ENCODE measurements around the gene COL12A1.

DNA sequence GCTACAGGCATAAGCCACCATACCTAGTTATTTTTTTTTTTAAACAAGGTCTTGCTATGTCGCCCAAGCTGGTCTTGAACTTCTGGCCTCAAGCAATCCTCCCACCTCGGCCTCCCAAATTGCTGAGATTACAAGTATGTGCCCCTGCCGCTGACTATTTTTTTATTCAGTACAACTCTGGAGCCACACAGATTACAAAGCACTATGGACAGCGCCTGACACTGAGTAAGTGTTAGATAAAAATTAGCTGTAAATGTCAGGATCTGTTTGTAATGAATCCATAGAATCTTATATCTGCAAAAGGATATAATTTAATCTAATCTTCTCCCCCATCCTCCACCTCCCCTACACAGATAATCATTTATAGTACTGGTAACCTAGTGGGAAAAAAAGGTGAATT lies 15.3 kb upstream of the COL12A1 start:
- TF ChIP-seq, protein P1, sequence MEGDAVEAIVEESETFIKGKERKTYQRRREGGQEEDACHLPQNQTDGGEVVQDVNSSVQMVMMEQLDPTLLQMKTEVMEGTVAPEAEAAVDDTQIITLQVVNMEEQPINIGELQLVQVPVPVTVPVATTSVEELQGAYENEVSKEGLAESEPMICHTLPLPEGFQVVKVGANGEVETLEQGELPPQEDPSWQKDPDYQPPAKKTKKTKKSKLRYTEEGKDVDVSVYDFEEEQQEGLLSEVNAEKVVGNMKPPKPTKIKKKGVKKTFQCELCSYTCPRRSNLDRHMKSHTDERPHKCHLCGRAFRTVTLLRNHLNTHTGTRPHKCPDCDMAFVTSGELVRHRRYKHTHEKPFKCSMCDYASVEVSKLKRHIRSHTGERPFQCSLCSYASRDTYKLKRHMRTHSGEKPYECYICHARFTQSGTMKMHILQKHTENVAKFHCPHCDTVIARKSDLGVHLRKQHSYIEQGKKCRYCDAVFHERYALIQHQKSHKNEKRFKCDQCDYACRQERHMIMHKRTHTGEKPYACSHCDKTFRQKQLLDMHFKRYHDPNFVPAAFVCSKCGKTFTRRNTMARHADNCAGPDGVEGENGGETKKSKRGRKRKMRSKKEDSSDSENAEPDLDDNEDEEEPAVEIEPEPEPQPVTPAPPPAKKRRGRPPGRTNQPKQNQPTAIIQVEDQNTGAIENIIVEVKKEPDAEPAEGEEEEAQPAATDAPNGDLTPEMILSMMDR (IDR thresholded peaks at IDR 0.05 in 2 of 3, conservative IDR thresholded peaks at IDR 0.05 in 1 of 3; ENCODE audit: control insufficient read depth in 2 of 3, extremely low read depth in 1 of 3, insufficient read depth in 1 of 3, low read depth in 3 of 3, low read length in 3 of 3), result no peak
- TF ChIP-seq CEBPB (IDR thresholded peaks at IDR 0.05; ENCODE audit: borderline replicate concordance in 1 of 2, low read depth in 2 of 2, low read length in 2 of 2), result no peak
- no peak for TF ChIP-seq EZH2 (IDR thresholded peaks at IDR 0.05; ENCODE audit: borderline replicate concordance, control insufficient read depth, low read depth, low read length)
- TF ChIP-seq, protein P2, sequence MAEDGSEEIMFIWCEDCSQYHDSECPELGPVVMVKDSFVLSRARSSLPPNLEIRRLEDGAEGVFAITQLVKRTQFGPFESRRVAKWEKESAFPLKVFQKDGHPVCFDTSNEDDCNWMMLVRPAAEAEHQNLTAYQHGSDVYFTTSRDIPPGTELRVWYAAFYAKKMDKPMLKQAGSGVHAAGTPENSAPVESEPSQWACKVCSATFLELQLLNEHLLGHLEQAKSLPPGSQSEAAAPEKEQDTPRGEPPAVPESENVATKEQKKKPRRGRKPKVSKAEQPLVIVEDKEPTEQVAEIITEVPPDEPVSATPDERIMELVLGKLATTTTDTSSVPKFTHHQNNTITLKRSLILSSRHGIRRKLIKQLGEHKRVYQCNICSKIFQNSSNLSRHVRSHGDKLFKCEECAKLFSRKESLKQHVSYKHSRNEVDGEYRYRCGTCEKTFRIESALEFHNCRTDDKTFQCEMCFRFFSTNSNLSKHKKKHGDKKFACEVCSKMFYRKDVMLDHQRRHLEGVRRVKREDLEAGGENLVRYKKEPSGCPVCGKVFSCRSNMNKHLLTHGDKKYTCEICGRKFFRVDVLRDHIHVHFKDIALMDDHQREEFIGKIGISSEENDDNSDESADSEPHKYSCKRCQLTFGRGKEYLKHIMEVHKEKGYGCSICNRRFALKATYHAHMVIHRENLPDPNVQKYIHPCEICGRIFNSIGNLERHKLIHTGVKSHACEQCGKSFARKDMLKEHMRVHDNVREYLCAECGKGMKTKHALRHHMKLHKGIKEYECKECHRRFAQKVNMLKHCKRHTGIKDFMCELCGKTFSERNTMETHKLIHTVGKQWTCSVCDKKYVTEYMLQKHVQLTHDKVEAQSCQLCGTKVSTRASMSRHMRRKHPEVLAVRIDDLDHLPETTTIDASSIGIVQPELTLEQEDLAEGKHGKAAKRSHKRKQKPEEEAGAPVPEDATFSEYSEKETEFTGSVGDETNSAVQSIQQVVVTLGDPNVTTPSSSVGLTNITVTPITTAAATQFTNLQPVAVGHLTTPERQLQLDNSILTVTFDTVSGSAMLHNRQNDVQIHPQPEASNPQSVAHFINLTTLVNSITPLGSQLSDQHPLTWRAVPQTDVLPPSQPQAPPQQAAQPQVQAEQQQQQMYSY (CRISPR knock-in tag; IDR thresholded peaks at IDR 0.05), result no peak
- no peak for TF ChIP-seq POLR2AphosphoS5 (IDR thresholded peaks at IDR 0.05; ENCODE audit: low read length)
- no peak for TF ChIP-seq STAT1 (conservative IDR thresholded peaks at IDR 0.05)
- TF ChIP-seq RFX5 (IDR thresholded peaks at IDR 0.05; ENCODE audit: low read depth, low read length), result no peak
